ENCODE results near the gene KLHL29.

DNA sequence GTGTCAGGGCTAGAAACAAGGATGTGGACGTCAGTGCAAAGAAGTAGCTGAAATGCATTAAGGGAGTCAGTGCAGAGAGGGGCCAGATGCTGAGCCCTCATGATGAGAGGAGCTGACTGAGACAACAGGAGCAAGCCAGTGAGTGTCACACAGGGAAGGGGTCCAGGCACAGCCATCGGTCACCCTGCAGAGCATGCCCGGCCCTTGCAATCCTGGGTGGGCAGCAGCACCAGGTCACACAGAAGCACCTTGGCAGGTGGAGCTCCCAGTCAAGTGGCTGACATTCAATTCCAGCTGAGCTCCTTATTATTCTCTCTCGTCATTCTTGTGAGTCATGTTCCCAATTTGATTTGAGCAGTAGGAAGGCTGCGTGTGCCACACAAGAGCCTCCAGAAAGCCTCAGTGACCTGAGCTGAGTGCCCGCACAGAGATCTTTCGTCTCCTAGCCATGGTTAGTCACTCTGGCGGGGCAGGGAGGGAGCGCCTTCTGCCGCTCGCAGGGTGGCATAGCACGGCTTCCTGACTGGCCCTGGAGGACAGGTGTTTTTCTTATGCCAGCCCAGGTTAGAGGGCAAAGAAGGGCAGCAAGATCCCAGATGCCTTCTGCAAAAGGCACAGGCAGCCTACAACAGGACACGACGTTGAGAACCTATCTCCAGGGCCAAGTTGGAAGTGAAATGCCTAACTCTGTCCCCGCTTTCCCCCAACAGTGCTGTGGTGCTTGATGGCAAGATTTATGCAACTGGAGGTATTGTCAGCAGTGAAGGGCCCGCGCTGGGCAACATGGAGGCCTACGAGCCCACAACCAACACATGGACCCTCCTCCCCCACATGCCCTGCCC, 321.0 kb downstream of the KLHL29 start:
- TF ChIP-seq, protein P1, sequence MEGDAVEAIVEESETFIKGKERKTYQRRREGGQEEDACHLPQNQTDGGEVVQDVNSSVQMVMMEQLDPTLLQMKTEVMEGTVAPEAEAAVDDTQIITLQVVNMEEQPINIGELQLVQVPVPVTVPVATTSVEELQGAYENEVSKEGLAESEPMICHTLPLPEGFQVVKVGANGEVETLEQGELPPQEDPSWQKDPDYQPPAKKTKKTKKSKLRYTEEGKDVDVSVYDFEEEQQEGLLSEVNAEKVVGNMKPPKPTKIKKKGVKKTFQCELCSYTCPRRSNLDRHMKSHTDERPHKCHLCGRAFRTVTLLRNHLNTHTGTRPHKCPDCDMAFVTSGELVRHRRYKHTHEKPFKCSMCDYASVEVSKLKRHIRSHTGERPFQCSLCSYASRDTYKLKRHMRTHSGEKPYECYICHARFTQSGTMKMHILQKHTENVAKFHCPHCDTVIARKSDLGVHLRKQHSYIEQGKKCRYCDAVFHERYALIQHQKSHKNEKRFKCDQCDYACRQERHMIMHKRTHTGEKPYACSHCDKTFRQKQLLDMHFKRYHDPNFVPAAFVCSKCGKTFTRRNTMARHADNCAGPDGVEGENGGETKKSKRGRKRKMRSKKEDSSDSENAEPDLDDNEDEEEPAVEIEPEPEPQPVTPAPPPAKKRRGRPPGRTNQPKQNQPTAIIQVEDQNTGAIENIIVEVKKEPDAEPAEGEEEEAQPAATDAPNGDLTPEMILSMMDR (IDR thresholded peaks at IDR 0.05): no peak
- no peak for TF ChIP-seq POLR2A (IDR thresholded peaks at IDR 0.05)

All from thyroid gland (tissue), 4 donors.